SU-DHL-6 (cell line): Measurements from ENCODE around the gene PDZD2.

ENCODE experiments used
- H2AFZ ChIP-seq: fragments of 200-600 bp; sonication (generic); 2 replicates; pipeline ENCODE4 v1.6.1; 2014; ENCODE audit warnings: low read depth, mild to moderate bottlenecking, moderate library complexity, mixed read lengths, antibody characterized with exemption, low read length; ENCODE audit not compliant: severe bottlenecking
- H3F3A ChIP-seq: fragments of 200-600 bp; shearing (Covaris generic); 2 replicates; pipeline ENCODE4 v1.6.0; 2016; ENCODE audit warnings: antibody characterized with exemption, mild to moderate bottlenecking; ENCODE audit not compliant: insufficient read depth
- H3K27ac ChIP-seq: fragments of 200-600 bp; sonication (generic); 2 replicates; pipeline ENCODE4 v1.5.1; 2016; ENCODE audit warnings: low read depth, mild to moderate bottlenecking, low read length, moderate library complexity, mixed read lengths
- H3K27me3 ChIP-seq: fragments of 200-600 bp; sonication (generic), shearing (Covaris generic); 2 replicates; pipeline ENCODE4 v1.6.0; 2014; ENCODE audit warnings: mild to moderate bottlenecking, low read length
- H3K36me3 ChIP-seq: fragments of 200-600 bp; sonication (generic); 2 replicates; pipeline ENCODE4 v1.6.1; 2014; ENCODE audit warnings: mild to moderate bottlenecking, low read length, mixed read lengths
- H3K4me2 ChIP-seq: fragments of 300-600, 200-600 bp; shearing (Covaris generic), sonication (generic); 2 replicates; pipeline ENCODE4 v1.6.0; 2014; ENCODE audit warnings: low read length, low read depth, mild to moderate bottlenecking; ENCODE audit not compliant: poor library complexity, severe bottlenecking
- H3K4me3 ChIP-seq: fragments of 200-600 bp; sonication (generic); 2 replicates; pipeline ENCODE4 v1.5.1; 2014; ENCODE audit warnings: antibody characterized with exemption, low read length, mild to moderate bottlenecking, mixed read lengths; ENCODE audit not compliant: insufficient read depth, poor library complexity, severe bottlenecking
- H3K79me2 ChIP-seq: fragments of 200-600 bp; sonication (generic); 2 replicates; pipeline ENCODE4 v1.6.1; 2014; ENCODE audit warnings: mild to moderate bottlenecking, low read length, moderate library complexity; ENCODE audit not compliant: insufficient read depth
- H3K9ac ChIP-seq: fragments of 200-600 bp; sonication (generic); 2 replicates; pipeline ENCODE4 v1.7.0; 2014; ENCODE audit warnings: mild to moderate bottlenecking, low read length
- H3K9me2 ChIP-seq: fragments of 200-600 bp; sonication (generic); replicated peaks from 2 replicates; pipeline ENCODE4 v1.6.1; 2014; ENCODE audit warnings: low read length; ENCODE audit not compliant: insufficient read depth
- H3K9me3 ChIP-seq: fragments of 200-600 bp; sonication (generic); 2 replicates; pipeline ENCODE4 v1.6.1; 2014; ENCODE audit warnings: low read length, mixed read lengths; ENCODE audit not compliant: insufficient read depth
- H4K20me1 ChIP-seq: fragments of 200-600 bp; sonication (generic); 2 replicates; pipeline ENCODE4 v1.6.1; 2014; ENCODE audit warnings: low read depth, mild to moderate bottlenecking, antibody characterized with exemption, low read length, moderate library complexity, mixed read lengths
- CTCF ChIP-seq: fragments of 200-600 bp; sonication (generic); IDR thresholded peaks from one replicate; pipeline ENCODE4 v1.5.1; 2017; ENCODE audit warnings: antibody characterized with exemption, mild to moderate bottlenecking, low read length, moderate library complexity; ENCODE audit not compliant: insufficient read depth, poor library complexity, severe bottlenecking
- EZH2phosphoT487 ChIP-seq: fragments of 200-600 bp; sonication (generic), shearing (Covaris generic); conservative IDR thresholded peaks from 2 replicates; pipeline ENCODE4 v1.6.1; 2018; ENCODE audit warnings: mild to moderate bottlenecking, antibody characterized with exemption, low read length, moderate library complexity, mixed read lengths

PDZD2 gene

GRCh38 chr5:31720004-31720403 is 81.1 kb downstream of the PDZD2 start:
- no peaks in the 10 kb centered on the region for H3F3A ChIP-seq
- no peak overlapping the region for H2AFZ ChIP-seq
- H3K27ac ChIP-seq: no peak overlapping the region
- H3K4me3 ChIP-seq: no peak overlapping the region
- no peaks in the 10 kb centered on the region for H3K9me2 ChIP-seq
- H3K9ac ChIP-seq: no peak overlapping the region
- H3K27me3 ChIP-seq: no peaks in the 10 kb centered on the region
- H3K79me2 ChIP-seq: no peaks in the 10 kb centered on the region
- H3K9me3 ChIP-seq: no peaks in the 10 kb centered on the region
- no peaks in the 10 kb centered on the region for H3K36me3 ChIP-seq
- no peak overlapping the region for H3K4me2 ChIP-seq
- no peaks in the 10 kb centered on the region for H4K20me1 ChIP-seq
- TF ChIP-seq CTCF (no peak), EZH2phosphoT487 (no peak)

- no peak overlapping the region for H3K27ac ChIP-seq
- no peaks in the 10 kb centered on the region for H3K9me3 ChIP-seq
- no peaks in the 10 kb centered on the region for H3F3A ChIP-seq
- H4K20me1 ChIP-seq: no peaks in the 10 kb centered on the region
- H3K27me3 ChIP-seq: no peaks in the 10 kb centered on the region
- no peak overlapping the region for H2AFZ ChIP-seq
- no peaks in the 10 kb centered on the region for H3K36me3 ChIP-seq
- no peak overlapping the region for H3K9ac ChIP-seq
- no peak overlapping the region for H3K4me2 ChIP-seq
- TF ChIP-seq CTCF: no peak
- TF ChIP-seq EZH2phosphoT487: no peak
- no peaks in the 10 kb centered on the region for H3K79me2 ChIP-seq
- no peaks in the 10 kb centered on the region for H3K9me2 ChIP-seq
- no peak overlapping the region for H3K4me3 ChIP-seq
Measured at GRCh38 chr5:31720811-31721345, 81.9 kb downstream of the PDZD2 start.

- H3K4me3 ChIP-seq: no peak overlapping the region
- no peaks in the 10 kb centered on the region for H3K79me2 ChIP-seq
- H3K36me3 ChIP-seq: no peaks in the 10 kb centered on the region
- no peak overlapping the region for H2AFZ ChIP-seq
- no peak overlapping the region for H3K9ac ChIP-seq
- H4K20me1 ChIP-seq: no peaks in the 10 kb centered on the region
- TF ChIP-seq EZH2phosphoT487 (no peak), CTCF (no peak)
- H3K27me3 ChIP-seq: no peaks in the 10 kb centered on the region
- no peaks in the 10 kb centered on the region for H3K9me3 ChIP-seq
- no peak overlapping the region for H3K4me2 ChIP-seq
- H3F3A ChIP-seq: no peaks in the 10 kb centered on the region
- no peaks in the 10 kb centered on the region for H3K9me2 ChIP-seq
- H3K27ac ChIP-seq: no peak overlapping the region
Measured at GRCh38 chr5:31722111-31722510, 83.2 kb downstream of the PDZD2 start.
